ENCODE results near the gene KLHL5. TPM values are rescaled to one million over a fixed set of nuclear protein-coding genes. Genes with fewer than 3 reads are reported as not detected.
A peak's percentile ranks its signal among the peaks of the same experiment; 100 is the strongest.

KLHL5 gene
- total RNA-seq, 6 experiments from 2014 or later = 48.0 to 59.3 (median 50.6) TPM

DNA sequence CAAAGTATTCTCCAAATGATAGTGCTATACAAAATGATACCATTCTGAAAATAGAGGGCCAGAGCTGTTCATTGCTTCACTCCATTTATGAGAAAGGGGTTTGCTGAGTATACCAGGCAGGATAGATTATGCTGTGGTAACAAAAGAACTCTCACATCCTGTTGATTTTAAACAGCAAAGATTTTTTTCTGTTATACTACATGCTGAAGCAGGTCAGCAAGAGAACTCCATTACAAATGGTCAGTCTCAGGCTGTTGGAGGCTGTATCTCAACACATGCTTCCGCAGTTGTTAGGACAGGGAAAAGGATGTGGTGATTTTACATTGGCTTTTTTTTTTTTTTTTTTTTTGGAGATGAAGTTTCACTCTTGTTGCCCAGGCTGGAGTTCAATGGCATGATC lies 13.7 kb upstream of the KLHL5 start:
- no peaks in the 10 kb centered on the region for H3K9me3 Mint-ChIP-seq
- no peaks in the 10 kb centered on the region for H3K27me3 Mint-ChIP-seq (ENCODE audit: insufficient read depth)
- H3K36me3 Mint-ChIP-seq (ENCODE audit: low read depth) = peaks cover 4% of the 10 kb centered on the region; the same call in 1 of the 2 replicates
- TF ChIP-seq, protein P1, sequence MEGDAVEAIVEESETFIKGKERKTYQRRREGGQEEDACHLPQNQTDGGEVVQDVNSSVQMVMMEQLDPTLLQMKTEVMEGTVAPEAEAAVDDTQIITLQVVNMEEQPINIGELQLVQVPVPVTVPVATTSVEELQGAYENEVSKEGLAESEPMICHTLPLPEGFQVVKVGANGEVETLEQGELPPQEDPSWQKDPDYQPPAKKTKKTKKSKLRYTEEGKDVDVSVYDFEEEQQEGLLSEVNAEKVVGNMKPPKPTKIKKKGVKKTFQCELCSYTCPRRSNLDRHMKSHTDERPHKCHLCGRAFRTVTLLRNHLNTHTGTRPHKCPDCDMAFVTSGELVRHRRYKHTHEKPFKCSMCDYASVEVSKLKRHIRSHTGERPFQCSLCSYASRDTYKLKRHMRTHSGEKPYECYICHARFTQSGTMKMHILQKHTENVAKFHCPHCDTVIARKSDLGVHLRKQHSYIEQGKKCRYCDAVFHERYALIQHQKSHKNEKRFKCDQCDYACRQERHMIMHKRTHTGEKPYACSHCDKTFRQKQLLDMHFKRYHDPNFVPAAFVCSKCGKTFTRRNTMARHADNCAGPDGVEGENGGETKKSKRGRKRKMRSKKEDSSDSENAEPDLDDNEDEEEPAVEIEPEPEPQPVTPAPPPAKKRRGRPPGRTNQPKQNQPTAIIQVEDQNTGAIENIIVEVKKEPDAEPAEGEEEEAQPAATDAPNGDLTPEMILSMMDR (IDR thresholded peaks at IDR 0.05) = no peak
- 0 out of 2 replicates have a peak overlapping the region, but pooled peaks have one; percentile 16 for H3K27ac Mint-ChIP-seq
- no peak for DNase-seq
- H3K4me1 Mint-ChIP-seq (ENCODE audit: low read depth) = peaks cover 37% of the 10 kb centered on the region
- no peak overlapping the region for H3K4me3 Mint-ChIP-seq

DNA sequence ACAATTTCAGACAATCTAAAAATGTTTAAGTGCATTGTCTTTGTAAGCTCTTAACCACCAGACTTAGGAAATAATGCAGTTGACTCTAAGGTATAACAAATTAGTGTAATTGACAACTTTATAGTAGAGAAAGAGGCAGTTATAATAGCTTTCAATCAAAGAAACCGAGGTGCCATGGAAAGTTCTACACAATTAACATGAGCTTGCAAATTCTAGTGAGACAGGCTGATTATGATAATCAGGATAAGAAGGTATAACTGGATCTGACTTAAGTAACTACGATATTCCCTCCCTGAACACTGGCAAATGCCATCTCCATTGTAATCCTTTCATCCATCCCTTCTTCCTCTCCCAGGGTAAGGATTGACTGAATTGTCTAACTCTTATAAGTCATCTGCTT lies 11.4 kb upstream of the KLHL5 start:
- peaks cover 4% of the 10 kb centered on the region; the same call in 1 of the 2 replicates for H3K36me3 Mint-ChIP-seq (ENCODE audit: low read depth)
- TF ChIP-seq, protein P1 (IDR thresholded peaks at IDR 0.05) = no peak

DNA sequence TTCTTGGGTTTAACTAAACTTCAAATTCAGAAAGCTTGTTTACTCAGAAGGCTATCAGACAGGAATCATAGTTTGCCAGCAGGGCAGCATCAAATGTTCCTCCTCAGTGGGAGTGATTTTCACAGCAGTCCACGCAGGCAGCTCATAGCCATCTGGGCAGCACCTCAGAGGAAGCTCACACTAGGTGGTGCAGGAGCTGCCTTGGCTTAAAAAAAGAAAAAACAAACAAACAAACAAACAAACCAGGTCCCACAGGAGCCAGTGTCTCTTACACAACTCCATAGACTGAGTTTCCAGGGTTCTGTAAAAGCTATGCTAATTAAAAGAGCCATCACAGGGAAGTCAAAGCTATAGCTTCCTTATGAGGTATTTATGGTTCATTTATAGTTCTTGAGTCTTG lies 10.5 kb upstream of the KLHL5 start:
- peaks cover 17% of the 10 kb centered on the region for H3K4me1 Mint-ChIP-seq (ENCODE audit: low read depth)
- H3K9me3 Mint-ChIP-seq = no peaks in the 10 kb centered on the region
- H3K27ac Mint-ChIP-seq = no peak overlapping the region
- H3K36me3 Mint-ChIP-seq (ENCODE audit: low read depth) = no peaks in the 10 kb centered on the region; the same call in 1 of the 2 replicates
- no peak for DNase-seq
- no peaks in the 10 kb centered on the region for H3K27me3 Mint-ChIP-seq (ENCODE audit: insufficient read depth)
- no peak overlapping the region for H3K4me3 Mint-ChIP-seq
- TF ChIP-seq, protein P1 (IDR thresholded peaks at IDR 0.05) = no peak

More for the DNA sequence above, 11.4 kb upstream of the KLHL5 start:
- no peak for DNase-seq
- H3K27ac Mint-ChIP-seq = no peak overlapping the region
- no peak overlapping the region for H3K4me3 Mint-ChIP-seq
- no peaks in the 10 kb centered on the region for H3K27me3 Mint-ChIP-seq (ENCODE audit: insufficient read depth)
- H3K4me1 Mint-ChIP-seq (ENCODE audit: low read depth) = peaks cover 26% of the 10 kb centered on the region
- no peaks in the 10 kb centered on the region for H3K9me3 Mint-ChIP-seq

DNA sequence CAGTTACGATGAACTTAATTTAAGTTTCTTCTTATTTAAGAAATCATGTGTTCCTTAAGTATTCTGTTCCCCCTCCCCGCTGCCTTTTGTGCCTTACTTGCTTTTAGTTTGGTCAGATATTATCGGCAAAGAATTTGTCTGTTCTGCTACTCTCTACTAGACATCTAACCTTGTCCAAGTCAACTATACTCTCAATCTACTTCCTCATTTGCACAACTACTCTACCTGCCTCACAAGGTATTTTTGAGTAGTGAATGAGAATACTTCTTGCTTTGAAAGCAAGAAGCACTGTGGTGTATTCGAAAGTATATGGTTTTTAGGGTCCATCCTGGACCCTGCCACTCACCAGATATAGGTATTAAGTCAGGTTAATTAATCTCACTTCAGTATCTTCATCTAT lies 8.0 kb upstream of the KLHL5 start:
- Mint-ChIP-seq H3K9me3 (no peaks in the 10 kb centered on the region), H3K4me1 (ENCODE audit: low read depth) (no peaks in the 10 kb centered on the region; the same call in 1 of the 2 replicates), H3K27ac (no peak overlapping the region), H3K27me3 (ENCODE audit: insufficient read depth) (no peaks in the 10 kb centered on the region), H3K4me3 (no peak overlapping the region), H3K36me3 (ENCODE audit: low read depth) (no peaks in the 10 kb centered on the region)
- TF ChIP-seq, protein P1 (IDR thresholded peaks at IDR 0.05) = no peak
- DNase-seq = no peak

DNA sequence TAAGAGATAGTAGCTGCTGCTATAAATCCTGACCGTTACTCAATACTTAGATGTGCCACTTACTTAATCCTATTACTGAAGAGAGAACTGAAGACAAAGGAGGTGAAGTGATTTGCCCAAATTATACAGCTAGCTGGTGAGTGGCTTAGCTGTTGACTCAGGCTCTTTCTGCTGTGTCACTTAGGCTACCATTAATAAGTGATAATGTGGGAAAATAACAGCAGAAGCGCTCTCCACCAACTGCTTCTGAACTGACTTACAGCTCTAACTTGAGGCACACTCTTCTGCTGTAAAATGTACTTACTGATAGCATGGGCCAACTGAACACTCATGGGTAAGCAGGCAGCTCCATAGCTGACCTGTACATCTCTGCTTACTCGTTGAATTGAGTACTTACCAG lies 7.5 kb upstream of the KLHL5 start:
- H3K4me1 Mint-ChIP-seq (ENCODE audit: low read depth) = no peaks in the 10 kb centered on the region; the same call in 1 of the 2 replicates
- no peaks in the 10 kb centered on the region for H3K9me3 Mint-ChIP-seq
- no peak overlapping the region for H3K27ac Mint-ChIP-seq
- no peak for DNase-seq
- TF ChIP-seq, protein P1 (IDR thresholded peaks at IDR 0.05) = no peak
- no peaks in the 10 kb centered on the region for H3K27me3 Mint-ChIP-seq (ENCODE audit: insufficient read depth)
- no peaks in the 10 kb centered on the region for H3K36me3 Mint-ChIP-seq (ENCODE audit: low read depth)
- H3K4me3 Mint-ChIP-seq = no peak overlapping the region

DNA sequence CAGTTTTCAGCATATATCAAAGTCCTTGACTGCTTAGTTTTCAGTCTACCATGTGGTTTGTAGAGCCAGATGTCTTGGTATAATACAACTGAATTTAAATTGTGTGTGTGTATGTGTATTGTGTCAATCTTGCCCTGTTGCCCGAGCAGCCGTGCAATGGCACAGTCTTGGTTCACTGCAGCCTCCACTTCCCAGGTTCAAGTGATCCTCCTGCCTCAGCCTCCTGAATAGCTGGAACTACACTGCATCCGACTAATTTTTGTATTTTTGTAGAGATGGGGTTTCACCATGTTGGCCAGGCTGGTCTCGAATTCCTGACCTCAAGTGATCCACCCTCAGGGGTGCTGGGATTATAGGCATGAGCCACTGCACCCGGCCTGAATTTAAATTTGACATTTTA lies 6.0 kb upstream of the KLHL5 start:
- Mint-ChIP-seq H3K27ac (no peak overlapping the region), H3K27me3 (ENCODE audit: insufficient read depth) (no peaks in the 10 kb centered on the region), H3K9me3 (no peaks in the 10 kb centered on the region), H3K4me3 (no peak overlapping the region), H3K36me3 (ENCODE audit: low read depth) (no peaks in the 10 kb centered on the region), H3K4me1 (ENCODE audit: low read depth) (no peaks in the 10 kb centered on the region; the same call in 1 of the 2 replicates)
- DNase-seq = no peak
- TF ChIP-seq, protein P1 (IDR thresholded peaks at IDR 0.05) = no peak

Measured in HFFc6 (cell line).